Effector memory CD8-positive, alpha-beta T cell (primary cell): Measurements from ENCODE around the gene RAG1.

Source experiments
- ATAC-seq: fragments of 150-1000 bp; cut with Tn5 transposase; replicated peaks from 2 replicates; pipeline ENCODE4 v1.10.0; 2021; ENCODE audit warnings: mild to moderate bottlenecking, moderate library complexity
- DNase-seq, 3 experiments: peaks; one replicate each; pipeline ENCODE4 v3.0.0; 2021
- H3K27ac Mint-ChIP-seq, 2 donors: one replicate each; pipeline ENCODE4 v1.8.0; 2022; ENCODE audit warnings: mild to moderate bottlenecking in 2 of 2, mixed read lengths in 2 of 2, moderate library complexity in 2 of 2
- H3K27me3 Mint-ChIP-seq, 2 donors: one replicate each; pipeline ENCODE4 v1.8.0; 2022; ENCODE audit warnings: mixed read lengths in 2 of 2
- H3K36me3 Mint-ChIP-seq: one replicate; pipeline ENCODE4 v1.8.0; 2022; ENCODE audit warnings: mild to moderate bottlenecking, moderate library complexity, mixed read lengths; ENCODE audit not compliant: insufficient read depth
- H3K4me1 Mint-ChIP-seq, 2 donors: one replicate each; pipeline ENCODE4 v1.8.0; 2022; ENCODE audit warnings: low read depth in 2 of 2, mixed read lengths in 2 of 2
- H3K4me3 Mint-ChIP-seq, 2 donors: one replicate each; pipeline ENCODE4 v1.8.0; 2022; ENCODE audit warnings: mild to moderate bottlenecking in 2 of 2, mixed read lengths in 2 of 2, moderate library complexity in 2 of 2
- H3K9me3 Mint-ChIP-seq, 2 donors: one replicate each; pipeline ENCODE4 v1.8.0; 2022; ENCODE audit warnings: mixed read lengths in 2 of 2

The RAG1 gene

GRCh38 chr11:36623494-36623893, 55.7 kb downstream of the RAG1 start:
- ATAC-seq (no peak), DNase-seq (no peak)
- H3K4me3 Mint-ChIP-seq, result no peak overlapping the region
- no peaks in the 10 kb centered on the region for H3K36me3 Mint-ChIP-seq
- no peaks in the 10 kb centered on the region for H3K9me3 Mint-ChIP-seq
- H3K27ac Mint-ChIP-seq, result no peak overlapping the region
- H3K27me3 Mint-ChIP-seq, result peaks cover 42 to 61% of the 10 kb centered on the region in 2 donors
- H3K4me1 Mint-ChIP-seq, result peaks cover 0 to 3% of the 10 kb centered on the region in 2 donors

GRCh38 chr11:36627006-36627405, 59.2 kb downstream of the RAG1 start:
- Mint-ChIP-seq H3K27me3 (peaks cover 55 to 60% of the 10 kb centered on the region in 2 donors), H3K27ac (no peak overlapping the region), H3K9me3 (no peaks in the 10 kb centered on the region)

GRCh38 chr11:36627471-36627870, 59.7 kb downstream of the RAG1 start:
- H3K27me3 Mint-ChIP-seq, result peaks cover 55 to 60% of the 10 kb centered on the region in 2 donors
- no peak overlapping the region for H3K4me3 Mint-ChIP-seq
- no peak for DNase-seq
- no peaks in the 10 kb centered on the region for H3K36me3 Mint-ChIP-seq
- no peaks in the 10 kb centered on the region for H3K4me1 Mint-ChIP-seq
- no peak for ATAC-seq
- H3K9me3 Mint-ChIP-seq, result no peaks in the 10 kb centered on the region
- H3K27ac Mint-ChIP-seq, result no peak overlapping the region

More at GRCh38 chr11:36627006-36627405, 59.2 kb downstream of the RAG1 start:
- Mint-ChIP-seq H3K4me1 (no peaks in the 10 kb centered on the region), H3K4me3 (no peak overlapping the region), H3K36me3 (no peaks in the 10 kb centered on the region)
- no peak for DNase-seq
- ATAC-seq, result no peak

DNA sequence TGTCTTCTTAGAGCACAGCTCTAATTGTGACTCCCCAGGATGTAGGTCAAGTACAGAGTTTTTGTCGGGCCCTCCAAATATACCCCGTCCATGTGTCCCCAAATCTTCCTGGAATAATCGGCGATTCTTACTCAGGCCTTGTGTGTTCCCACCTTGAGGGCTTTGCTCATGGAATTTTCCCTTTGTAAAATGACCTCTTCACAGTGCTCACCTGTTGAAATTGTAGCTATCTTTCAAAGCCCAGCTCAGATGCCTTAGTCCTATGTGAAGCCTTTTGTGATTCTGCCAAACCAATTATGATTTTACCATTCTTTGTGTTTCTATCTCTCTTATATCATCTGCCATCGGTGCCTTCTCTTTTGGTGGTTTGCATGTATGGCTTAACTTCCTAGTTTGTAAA, 60.3 kb downstream of the RAG1 start:
- no peaks in the 10 kb centered on the region for H3K9me3 Mint-ChIP-seq
- no peak for DNase-seq

DNA sequence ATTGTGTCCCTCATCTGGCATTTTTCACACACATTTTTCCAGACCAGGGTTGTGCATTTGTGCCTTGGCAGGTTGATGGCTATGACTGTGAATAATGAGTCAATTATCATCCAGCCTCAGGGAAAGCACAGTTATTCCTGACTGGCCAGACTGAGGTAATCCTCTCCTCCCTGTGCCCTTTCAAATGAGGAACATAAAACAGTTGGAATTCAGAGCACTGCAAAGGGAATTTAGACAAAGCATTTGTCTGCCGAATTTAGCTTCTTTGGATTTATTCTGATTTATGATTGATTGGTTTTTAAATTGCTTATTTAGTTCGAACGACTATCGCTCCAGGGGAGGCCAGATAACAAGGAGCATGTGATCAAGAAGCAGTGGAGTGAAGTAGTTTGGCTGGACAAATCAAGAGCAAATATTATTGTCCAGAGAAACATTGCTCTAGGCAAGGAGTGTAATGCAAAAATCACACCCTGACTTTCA, 61.0 kb downstream of the RAG1 start:
- peaks cover 55% of the 10 kb centered on the region in 2 donors for H3K27me3 Mint-ChIP-seq
- H3K9me3 Mint-ChIP-seq, result no peaks in the 10 kb centered on the region
- no peaks in the 10 kb centered on the region for H3K4me1 Mint-ChIP-seq

More for the DNA sequence above, 60.3 kb downstream of the RAG1 start:
- no peaks in the 10 kb centered on the region for H3K36me3 Mint-ChIP-seq
- no peak for ATAC-seq
- no peak overlapping the region for H3K4me3 Mint-ChIP-seq
- H3K4me1 Mint-ChIP-seq, result no peaks in the 10 kb centered on the region
- no peak overlapping the region for H3K27ac Mint-ChIP-seq
- peaks cover 55% of the 10 kb centered on the region in 2 donors for H3K27me3 Mint-ChIP-seq

More for the DNA sequence above, 61.0 kb downstream of the RAG1 start:
- ATAC-seq, result no peak
- DNase-seq, result no peak
- no peak overlapping the region for H3K27ac Mint-ChIP-seq
- no peaks in the 10 kb centered on the region for H3K36me3 Mint-ChIP-seq
- H3K4me3 Mint-ChIP-seq, result no peak overlapping the region
